HL-60 (cell line): ENCODE measurements around the gene YBX3.

Source experiments
- DNase-seq, 2 experiments: peaks; one replicate each; pipeline ENCODE4 v3.0.0-alpha.2; 2010 to 2020; ENCODE audit warnings: low read depth in 1 of 2, low spot score in 1 of 2
- H3K27ac ChIP-seq: fragments of 250-450 bp; sonication (Bioruptor Pico); replicated peaks from 2 replicates; pipeline ENCODE4 v1.5.1; 2020; ENCODE audit warnings: mild to moderate bottlenecking, moderate library complexity
- H3K27me3 ChIP-seq: fragments of 250-450 bp; sonication (Bioruptor Pico); 2 replicates; pipeline ENCODE4 v1.5.1; 2021; ENCODE audit warnings: mild to moderate bottlenecking, moderate library complexity; ENCODE audit not compliant: insufficient read depth, poor library complexity, severe bottlenecking
- H3K4me3 ChIP-seq: replicated peaks from 2 replicates; pipeline ENCODE4 v1.5.1; 2011; ENCODE audit warnings: mild to moderate bottlenecking, control low read depth, low read length; ENCODE audit not compliant: insufficient read depth
- GABPA ChIP-seq: IDR thresholded peaks from 2 replicates; pipeline ENCODE4 v1.6.1; 2012; ENCODE audit warnings: low read depth
- POLR2AphosphoS5 ChIP-seq: IDR thresholded peaks from 2 replicates; pipeline ENCODE4 v1.6.1; 2012; ENCODE audit warnings: low read depth
- SPI1 ChIP-seq: IDR thresholded peaks from 2 replicates; pipeline ENCODE4 v1.6.1; 2012; ENCODE audit warnings: low read depth, mild to moderate bottlenecking, borderline replicate concordance
- TF ChIP-seq, protein P1 (sequence below): IDR thresholded peaks from one replicate; pipeline ENCODE4 v1.5.1; 2011; ENCODE audit warnings: low read length, control low read depth, inconsistent platforms; ENCODE audit not compliant: insufficient read depth
- TF ChIP-seq, protein P2 (sequence below): IDR thresholded peaks from 2 replicates; pipeline ENCODE4 v1.6.1; 2012; ENCODE audit warnings: low read depth; ENCODE audit not compliant: insufficient replicate concordance

The YBX3 gene

DNA sequence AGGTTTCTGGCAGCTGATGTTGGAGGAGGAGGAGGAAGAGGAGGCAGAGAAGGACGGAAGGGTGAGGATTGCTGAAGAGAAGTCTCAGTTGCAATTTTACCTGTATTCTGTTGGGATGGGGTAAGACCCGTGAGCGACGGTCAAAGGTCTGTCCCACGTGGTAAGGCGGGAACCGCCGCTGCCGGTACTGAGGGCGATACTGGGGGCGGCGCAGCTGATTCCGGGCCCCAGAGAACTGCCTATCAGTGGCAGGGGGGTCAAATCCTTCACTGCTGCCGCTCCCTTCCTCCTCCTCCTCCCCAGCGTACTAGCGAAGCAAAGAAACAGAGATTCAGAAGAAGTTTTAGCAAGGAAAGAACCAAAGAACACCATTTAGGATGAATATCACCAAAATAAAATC lies 13.3 kb downstream of the YBX3 start:
- TF ChIP-seq SPI1: no peak
- TF ChIP-seq, protein P1, sequence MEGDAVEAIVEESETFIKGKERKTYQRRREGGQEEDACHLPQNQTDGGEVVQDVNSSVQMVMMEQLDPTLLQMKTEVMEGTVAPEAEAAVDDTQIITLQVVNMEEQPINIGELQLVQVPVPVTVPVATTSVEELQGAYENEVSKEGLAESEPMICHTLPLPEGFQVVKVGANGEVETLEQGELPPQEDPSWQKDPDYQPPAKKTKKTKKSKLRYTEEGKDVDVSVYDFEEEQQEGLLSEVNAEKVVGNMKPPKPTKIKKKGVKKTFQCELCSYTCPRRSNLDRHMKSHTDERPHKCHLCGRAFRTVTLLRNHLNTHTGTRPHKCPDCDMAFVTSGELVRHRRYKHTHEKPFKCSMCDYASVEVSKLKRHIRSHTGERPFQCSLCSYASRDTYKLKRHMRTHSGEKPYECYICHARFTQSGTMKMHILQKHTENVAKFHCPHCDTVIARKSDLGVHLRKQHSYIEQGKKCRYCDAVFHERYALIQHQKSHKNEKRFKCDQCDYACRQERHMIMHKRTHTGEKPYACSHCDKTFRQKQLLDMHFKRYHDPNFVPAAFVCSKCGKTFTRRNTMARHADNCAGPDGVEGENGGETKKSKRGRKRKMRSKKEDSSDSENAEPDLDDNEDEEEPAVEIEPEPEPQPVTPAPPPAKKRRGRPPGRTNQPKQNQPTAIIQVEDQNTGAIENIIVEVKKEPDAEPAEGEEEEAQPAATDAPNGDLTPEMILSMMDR: no peak
- no peak for TF ChIP-seq GABPA
- no peak for TF ChIP-seq POLR2AphosphoS5
- TF ChIP-seq, protein P2, sequence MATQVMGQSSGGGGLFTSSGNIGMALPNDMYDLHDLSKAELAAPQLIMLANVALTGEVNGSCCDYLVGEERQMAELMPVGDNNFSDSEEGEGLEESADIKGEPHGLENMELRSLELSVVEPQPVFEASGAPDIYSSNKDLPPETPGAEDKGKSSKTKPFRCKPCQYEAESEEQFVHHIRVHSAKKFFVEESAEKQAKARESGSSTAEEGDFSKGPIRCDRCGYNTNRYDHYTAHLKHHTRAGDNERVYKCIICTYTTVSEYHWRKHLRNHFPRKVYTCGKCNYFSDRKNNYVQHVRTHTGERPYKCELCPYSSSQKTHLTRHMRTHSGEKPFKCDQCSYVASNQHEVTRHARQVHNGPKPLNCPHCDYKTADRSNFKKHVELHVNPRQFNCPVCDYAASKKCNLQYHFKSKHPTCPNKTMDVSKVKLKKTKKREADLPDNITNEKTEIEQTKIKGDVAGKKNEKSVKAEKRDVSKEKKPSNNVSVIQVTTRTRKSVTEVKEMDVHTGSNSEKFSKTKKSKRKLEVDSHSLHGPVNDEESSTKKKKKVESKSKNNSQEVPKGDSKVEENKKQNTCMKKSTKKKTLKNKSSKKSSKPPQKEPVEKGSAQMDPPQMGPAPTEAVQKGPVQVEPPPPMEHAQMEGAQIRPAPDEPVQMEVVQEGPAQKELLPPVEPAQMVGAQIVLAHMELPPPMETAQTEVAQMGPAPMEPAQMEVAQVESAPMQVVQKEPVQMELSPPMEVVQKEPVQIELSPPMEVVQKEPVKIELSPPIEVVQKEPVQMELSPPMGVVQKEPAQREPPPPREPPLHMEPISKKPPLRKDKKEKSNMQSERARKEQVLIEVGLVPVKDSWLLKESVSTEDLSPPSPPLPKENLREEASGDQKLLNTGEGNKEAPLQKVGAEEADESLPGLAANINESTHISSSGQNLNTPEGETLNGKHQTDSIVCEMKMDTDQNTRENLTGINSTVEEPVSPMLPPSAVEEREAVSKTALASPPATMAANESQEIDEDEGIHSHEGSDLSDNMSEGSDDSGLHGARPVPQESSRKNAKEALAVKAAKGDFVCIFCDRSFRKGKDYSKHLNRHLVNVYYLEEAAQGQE: no peak
- no peak for DNase-seq
- Histone ChIP-seq H3K4me3 (no peak overlapping the region), H3K27ac (no peak overlapping the region), H3K27me3 (no peaks in the 10 kb centered on the region)

DNA sequence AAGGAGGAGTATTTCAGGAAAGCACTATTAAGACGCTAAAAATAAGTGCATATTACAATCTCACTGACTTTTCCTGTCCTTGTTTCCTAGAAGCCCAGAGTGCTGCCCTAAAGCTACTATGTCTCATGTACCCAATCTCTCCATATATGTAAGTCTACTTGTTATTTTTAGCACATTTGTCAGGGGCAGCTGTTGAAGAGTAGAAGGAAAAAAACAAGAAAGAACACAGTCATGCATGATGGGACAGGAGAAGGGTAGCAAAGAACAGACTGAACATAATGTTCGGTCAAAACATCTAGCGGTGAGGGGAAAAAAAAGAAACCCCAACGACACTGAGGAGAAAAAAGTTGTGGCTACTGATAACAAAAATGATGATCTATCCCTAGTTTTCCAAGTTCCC lies 14.3 kb downstream of the YBX3 start:
- DNase-seq: no peak
- TF ChIP-seq GABPA (no peak), POLR2AphosphoS5 (no peak), SPI1 (no peak)
- TF ChIP-seq, protein P1: no peak
- TF ChIP-seq, protein P2: no peak
- no peak overlapping the region for H3K27ac ChIP-seq
- no peak overlapping the region for H3K4me3 ChIP-seq
- H3K27me3 ChIP-seq: no peaks in the 10 kb centered on the region

DNA sequence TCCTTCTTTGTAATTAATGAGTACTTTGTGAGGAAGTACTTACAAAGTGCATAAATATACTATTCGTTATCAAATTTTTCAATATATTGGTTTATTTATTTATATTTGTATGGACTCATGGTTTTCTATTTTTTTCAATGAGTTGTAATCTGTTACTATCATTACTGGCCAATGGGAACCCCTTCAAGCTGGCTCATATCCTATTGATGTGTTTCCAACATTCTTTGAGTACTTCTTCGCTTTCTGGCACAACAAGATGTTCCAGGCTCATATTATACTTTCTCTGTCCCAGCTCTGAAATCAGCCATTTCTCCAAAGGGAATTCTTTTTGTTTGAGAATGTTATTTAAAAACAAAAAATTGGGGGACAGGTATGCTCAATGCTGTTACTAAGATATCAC lies 17.5 kb downstream of the YBX3 start:
- H3K27me3 ChIP-seq: no peaks in the 10 kb centered on the region
- TF ChIP-seq POLR2AphosphoS5: no peak
- TF ChIP-seq, protein P1: no peak
- no peak for TF ChIP-seq SPI1
- TF ChIP-seq, protein P2: no peak
- H3K4me3 ChIP-seq: no peak overlapping the region
- H3K27ac ChIP-seq: no peak overlapping the region
- no peak for DNase-seq
